Activated B cell treated with CpG ODN at 0.5 μM for 24 hours (primary cell): ENCODE measurements around the gene ZNF783. TPM values are rescaled to one million over a fixed set of nuclear protein-coding genes. Genes with fewer than 3 reads are reported as not detected.
"Not testable (repeated sequence)": the region's sequence is repeated elsewhere in the genome, so short reads cannot be mapped to it uniquely, and the experiment has no call there.

Experiments used
- ATAC-seq: fragments of 200-7000 bp; cut with Tn5 transposase; one replicate; pipeline ENCODE4 v1.10.0; 2021; ENCODE audit warnings: low read depth, mild to moderate bottlenecking, moderate library complexity
- CTCF ChIA-PET: fragments of 350-600 bp; sonication (Branson Sonifier 250); formaldehyde crosslinking; loops from one replicate; lab custom pipeline; 2021; ENCODE audit warnings: antibody characterized with exemption; lab: Charles Lee
- POLR2A ChIA-PET: fragments of 350-600 bp; sonication (Branson Sonifier 250); formaldehyde crosslinking; loops from one replicate; lab custom pipeline; 2021; ENCODE audit warnings: antibody characterized with exemption; lab: Charles Lee
- DNase-seq: peaks from one replicate; pipeline ENCODE4 v3.0.0; 2022
- H3K27ac Mint-ChIP-seq: one replicate; pipeline ENCODE4 v1.8.0; 2020; ENCODE audit warnings: mixed read lengths
- H3K27me3 Mint-ChIP-seq: one replicate; pipeline ENCODE4 v1.8.0; 2021; ENCODE audit warnings: mixed read lengths
- H3K36me3 Mint-ChIP-seq: one replicate; pipeline ENCODE4 v1.8.0; 2021; ENCODE audit warnings: low read depth, mixed read lengths
- H3K4me1 Mint-ChIP-seq: one replicate; pipeline ENCODE4 v1.8.0; 2021; ENCODE audit warnings: mixed read lengths
- H3K4me3 Mint-ChIP-seq: one replicate; pipeline ENCODE4 v1.8.0; 2020; ENCODE audit warnings: mild to moderate bottlenecking, mixed read lengths
- H3K9me3 Mint-ChIP-seq: one replicate; pipeline ENCODE4 v1.8.0; 2020; ENCODE audit warnings: mixed read lengths
- intact Hi-C: fragments of 100-400 bp; cut with micrococcal nuclease; formaldehyde crosslinking; loops from one replicate; pipeline ENCODE4 v1.15.1; 2024
- total RNA-seq: library from RNA; stranded (reverse); gene quantifications from 2 replicates; pipeline ENCODE4 v1.2.3, GENCODE V29; 2022
- TF ChIP-seq, protein P1 (sequence below): fragments of 200-600 bp; IDR thresholded peaks from one replicate; pipeline ENCODE4 v1.8.0; 2022; ENCODE audit warnings: antibody characterized with exemption, mild to moderate bottlenecking

Gene ZNF783
- total RNA-seq, 1 donor from 2014 or later, result 34.1 TPM

DNA sequence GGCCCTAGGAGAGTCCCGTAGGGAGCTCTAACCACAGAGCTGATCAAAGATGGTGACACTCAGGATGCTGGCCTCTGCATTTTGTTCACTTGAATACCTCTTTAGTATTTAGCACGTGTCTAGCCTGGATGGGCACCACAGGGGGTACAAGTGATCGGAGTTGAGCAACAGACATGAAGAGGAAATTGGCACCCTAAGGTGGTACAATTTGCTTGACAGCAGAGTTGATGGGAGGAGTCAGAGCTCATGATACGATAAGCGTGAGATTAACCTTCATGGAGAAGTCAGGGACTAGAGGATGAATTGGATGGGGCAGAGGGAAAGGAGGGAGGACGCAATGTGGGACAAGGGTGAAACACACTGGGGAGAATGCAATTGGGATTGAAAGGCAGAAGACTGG lies 32.5 kb upstream of the ZNF783 start:
- CTCF ChIA-PET, result no interaction called here
- POLR2A ChIA-PET, result no interaction called here
- TF ChIP-seq, protein P1, sequence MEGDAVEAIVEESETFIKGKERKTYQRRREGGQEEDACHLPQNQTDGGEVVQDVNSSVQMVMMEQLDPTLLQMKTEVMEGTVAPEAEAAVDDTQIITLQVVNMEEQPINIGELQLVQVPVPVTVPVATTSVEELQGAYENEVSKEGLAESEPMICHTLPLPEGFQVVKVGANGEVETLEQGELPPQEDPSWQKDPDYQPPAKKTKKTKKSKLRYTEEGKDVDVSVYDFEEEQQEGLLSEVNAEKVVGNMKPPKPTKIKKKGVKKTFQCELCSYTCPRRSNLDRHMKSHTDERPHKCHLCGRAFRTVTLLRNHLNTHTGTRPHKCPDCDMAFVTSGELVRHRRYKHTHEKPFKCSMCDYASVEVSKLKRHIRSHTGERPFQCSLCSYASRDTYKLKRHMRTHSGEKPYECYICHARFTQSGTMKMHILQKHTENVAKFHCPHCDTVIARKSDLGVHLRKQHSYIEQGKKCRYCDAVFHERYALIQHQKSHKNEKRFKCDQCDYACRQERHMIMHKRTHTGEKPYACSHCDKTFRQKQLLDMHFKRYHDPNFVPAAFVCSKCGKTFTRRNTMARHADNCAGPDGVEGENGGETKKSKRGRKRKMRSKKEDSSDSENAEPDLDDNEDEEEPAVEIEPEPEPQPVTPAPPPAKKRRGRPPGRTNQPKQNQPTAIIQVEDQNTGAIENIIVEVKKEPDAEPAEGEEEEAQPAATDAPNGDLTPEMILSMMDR, result no peak
- Mint-ChIP-seq H3K4me1 (no peaks in the 10 kb centered on the region), H3K36me3 (peaks cover 12% of the 10 kb centered on the region), H3K27ac (no peak overlapping the region), H3K9me3 (no peaks in the 10 kb centered on the region), H3K4me3 (no peak overlapping the region), H3K27me3 (peaks cover 12% of the 10 kb centered on the region)
- ATAC-seq, result peak; percentile 34
- no peak for DNase-seq
- intact Hi-C loops, result no loop called here

DNA sequence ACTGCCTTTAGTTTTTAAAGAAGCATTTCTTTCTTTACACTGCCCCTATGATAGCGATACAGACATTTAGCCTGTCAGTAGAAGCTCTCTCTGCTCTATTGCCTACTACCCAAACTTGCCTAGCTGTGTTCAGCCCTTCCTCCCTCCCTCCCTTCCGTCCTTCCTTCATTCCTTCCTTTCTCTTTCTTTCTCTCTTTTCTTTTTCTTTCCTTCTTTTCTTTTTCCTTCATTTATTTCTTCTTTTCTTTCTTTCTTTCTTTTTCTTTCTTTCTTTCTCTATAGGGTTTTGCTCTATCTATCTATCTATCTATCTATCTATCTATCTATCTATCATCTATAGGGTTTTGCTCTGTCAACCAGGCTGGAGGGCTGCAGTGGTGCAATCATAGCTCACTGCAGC lies 29.6 kb upstream of the ZNF783 start:
- Mint-ChIP-seq H3K27me3 (peaks cover 12% of the 10 kb centered on the region), H3K4me3 (no peak overlapping the region), H3K4me1 (no peaks in the 10 kb centered on the region), H3K36me3 (no peaks in the 10 kb centered on the region), H3K9me3 (no peaks in the 10 kb centered on the region), H3K27ac (no peak overlapping the region)
- intact Hi-C loops, result no loop called here
- TF ChIP-seq, protein P1, result no peak
- DNase-seq (no peak), ATAC-seq (no peak)
- POLR2A ChIA-PET, result no interaction called here
- CTCF ChIA-PET, result no interaction called here

- H3K27ac Mint-ChIP-seq, DNase-seq, H3K9me3 Mint-ChIP-seq, ATAC-seq, H3K4me1 Mint-ChIP-seq, intact Hi-C loops, H3K4me3 Mint-ChIP-seq, POLR2A ChIA-PET, H3K36me3 Mint-ChIP-seq: not testable (repeated sequence)
- CTCF ChIA-PET, result interaction anchor here (0.8 kb wide), 1 partner anchor 51 kb away, joined by 3 read pairs; no protein-coding TSS in a partner anchor
- peaks cover 12% of the 10 kb centered on the region for H3K27me3 Mint-ChIP-seq
Measured at GRCh38 chr7:149233655-149234204, 28.3 kb upstream of the ZNF783 start.

- ChIA-PET POLR2A (no interaction called here), CTCF (no interaction called here)
- Mint-ChIP-seq H3K4me3 (no peak overlapping the region), H3K4me1 (peaks cover 31% of the 10 kb centered on the region), H3K9me3 (peaks cover under 1% of the 10 kb centered on the region), H3K36me3 (peaks cover 4% of the 10 kb centered on the region), H3K27me3 (peaks cover 9% of the 10 kb centered on the region), H3K27ac (no peak overlapping the region)
- no peak for DNase-seq
- intact Hi-C loops, result no loop called here
- TF ChIP-seq, protein P1, result no peak
- ATAC-seq, result no peak
Measured at GRCh38 chr7:149237502-149237901, 24.5 kb upstream of the ZNF783 start.

GRCh38 chr7:149238051-149238450 lies 23.9 kb upstream of the ZNF783 start:
- peak overlapping the region; percentile 91 for H3K4me3 Mint-ChIP-seq
- POLR2A ChIA-PET, result no interaction called here
- H3K4me1 Mint-ChIP-seq, result peaks cover 34% of the 10 kb centered on the region

More at GRCh38 chr7:149238051-149238450, 23.9 kb upstream of the ZNF783 start:
- H3K36me3 Mint-ChIP-seq, result peaks cover 8% of the 10 kb centered on the region
- no peak for ATAC-seq
- no peak overlapping the region for H3K27ac Mint-ChIP-seq
- intact Hi-C loops, result loop anchor here (1.0 to 2.0 kb wide), 3 partner anchors 43 to 387 kb away; partner anchors contain the start of gene ZNF282
- no peak for DNase-seq
- H3K9me3 Mint-ChIP-seq, result peaks cover 3% of the 10 kb centered on the region
- TF ChIP-seq, protein P1, result no peak
- H3K27me3 Mint-ChIP-seq, result peaks cover 6% of the 10 kb centered on the region
- CTCF ChIA-PET, result no interaction called here
